ENCODE data around the gene LUZP2.

GRCh38 chr11:24521601-24522000 lies 24.7 kb downstream of the LUZP2 start:
- TF ChIP-seq CTCF (conservative IDR thresholded peaks at IDR 0.05; ENCODE audit: low read depth, low read length) (no peak), EZH2 (IDR thresholded peaks at IDR 0.05; ENCODE audit: low read length, unreplicated experiment) (no peak)

All from PC-3 (cell line).